NCI-H2196 treated with DMSO at 0.1 percent for 48 hours (cell line): ENCODE measurements around the gene STARD4.

Source experiments
- DNase-seq: peaks from one replicate; lab custom pipeline; 2025; ENCODE audit not compliant: unreplicated experiment; lab: John Stamatoyannopoulos, UW

The STARD4 gene

GRCh38 chr5:111512375-111513130 lies at the start of gene STARD4:
Gene STARD4 (minus strand): TSS chr5:111512535. CDS start chr5:111507433, 5,102 bp downstream.
- DNase-seq, result peak; percentile 88

- DNase-seq, result no peak
Measured at GRCh38 chr5:111559680-111560079, 47.3 kb upstream of the STARD4 start.

GRCh38 chr5:111557686-111558085 lies 45.4 kb upstream of the STARD4 start:
- no peak for DNase-seq

- no peak for DNase-seq
Measured at GRCh38 chr5:111557111-111557510, 44.8 kb upstream of the STARD4 start.

GRCh38 chr5:111556501-111556900 lies 44.2 kb upstream of the STARD4 start:
- DNase-seq, result no peak

GRCh38 chr5:111555760-111556159 lies 43.4 kb upstream of the STARD4 start:
- DNase-seq, result no peak

GRCh38 chr5:111553868-111554267 lies 41.5 kb upstream of the STARD4 start:
- no peak for DNase-seq

- DNase-seq, result no peak
Measured at GRCh38 chr5:111552896-111553295, 40.6 kb upstream of the STARD4 start.

- DNase-seq, result no peak
Measured at GRCh38 chr5:111552492-111552891, 40.2 kb upstream of the STARD4 start.

GRCh38 chr5:111551569-111552275 lies 39.4 kb upstream of the STARD4 start:
- DNase-seq, result no peak

- no peak for DNase-seq
Measured at GRCh38 chr5:111551161-111551560, 38.8 kb upstream of the STARD4 start.

- peak; percentile 64 for DNase-seq
Measured at GRCh38 chr5:111550282-111551020, 38.1 kb upstream of the STARD4 start.

GRCh38 chr5:111548992-111549649 lies 36.8 kb upstream of the STARD4 start:
- peak; percentile 3 for DNase-seq

- DNase-seq, result no peak
Measured at GRCh38 chr5:111548348-111548950, 36.1 kb upstream of the STARD4 start.

GRCh38 chr5:111545031-111545430 lies 32.7 kb upstream of the STARD4 start:
- no peak for DNase-seq

GRCh38 chr5:111537141-111538024 lies 25.0 kb upstream of the STARD4 start:
- DNase-seq, result no peak

GRCh38 chr5:111535879-111536549 lies 23.7 kb upstream of the STARD4 start:
- DNase-seq, result no peak

- no peak for DNase-seq
Measured at GRCh38 chr5:111532886-111533582, 20.7 kb upstream of the STARD4 start.

GRCh38 chr5:111530298-111530740 lies 18.0 kb upstream of the STARD4 start:
- no peak for DNase-seq
